H9 (cell line): ENCODE results near the gene BRINP2. TPM values are rescaled to one million over a fixed set of nuclear protein-coding genes. Genes with fewer than 3 reads are reported as not detected.

Experiments
- DNase-seq: peaks from one replicate; pipeline ENCODE4 v3.0.0-alpha.2; 2017
- H2AFZ ChIP-seq: one replicate; pipeline ENCODE4 v1.6.1; 2013; ENCODE audit warnings: mild to moderate bottlenecking, low read length, control low read depth, moderate library complexity
- H2AK5ac ChIP-seq: 2 replicates; pipeline ENCODE4 v1.6.1; 2013; ENCODE audit warnings: low read length, control low read depth, mixed read lengths; ENCODE audit not compliant: insufficient read length
- H2BK120ac ChIP-seq: one replicate; pipeline ENCODE4 v1.6.1; 2013; ENCODE audit warnings: low read depth, mild to moderate bottlenecking, low read length, control low read depth, inconsistent platforms; ENCODE audit not compliant: poor library complexity, severe bottlenecking
- H2BK12ac ChIP-seq: 2 replicates; pipeline ENCODE4 v1.6.1; 2013; ENCODE audit warnings: low read length, control low read depth, mixed read lengths, low read depth; ENCODE audit not compliant: insufficient read length
- H2BK15ac ChIP-seq: 2 replicates; pipeline ENCODE4 v1.6.1; 2013; ENCODE audit warnings: low read depth, low read length, control low read depth
- H2BK20ac ChIP-seq: one replicate; pipeline ENCODE4 v1.6.1; 2013; ENCODE audit warnings: low read depth, mild to moderate bottlenecking, low read length, control low read depth, inconsistent platforms; ENCODE audit not compliant: poor library complexity, severe bottlenecking
- H2BK5ac ChIP-seq: 2 replicates; pipeline ENCODE4 v1.6.1; 2013; ENCODE audit warnings: low read length, control low read depth, mixed read lengths; ENCODE audit not compliant: insufficient read length
- H3K14ac ChIP-seq: 2 replicates; pipeline ENCODE4 v1.6.1; 2013; ENCODE audit warnings: low read length, control low read depth; ENCODE audit not compliant: insufficient read depth
- H3K18ac ChIP-seq: 2 replicates; pipeline ENCODE4 v1.6.1; 2013; ENCODE audit warnings: low read depth, mild to moderate bottlenecking, mixed read lengths, low read length, control low read depth; ENCODE audit not compliant: insufficient read length
- H3K23ac ChIP-seq: 2 replicates; pipeline ENCODE4 v1.6.1; 2013; ENCODE audit warnings: low read length, control low read depth, mixed read lengths, low read depth; ENCODE audit not compliant: insufficient read length
- H3K23me2 ChIP-seq: 2 replicates; pipeline ENCODE4 v1.6.1; 2013; ENCODE audit warnings: low read depth, mild to moderate bottlenecking, mixed read lengths, low read length, control low read depth; ENCODE audit not compliant: insufficient read length, poor library complexity, severe bottlenecking
- H3K27ac ChIP-seq: 2 replicates; pipeline ENCODE4 v1.5.1; 2013; ENCODE audit warnings: low read length, control low read depth, mixed read lengths, low read depth; ENCODE audit not compliant: insufficient read length
- H3K27me3 ChIP-seq: 2 replicates; pipeline ENCODE4 v1.6.1; 2013; ENCODE audit warnings: low read length, control low read depth, inconsistent platforms; ENCODE audit not compliant: insufficient read depth
- H3K4ac ChIP-seq: 2 replicates; pipeline ENCODE4 v1.6.1; 2013; ENCODE audit warnings: low read depth, mild to moderate bottlenecking, control low read depth, inconsistent platforms, low read length, moderate library complexity
- H3K4me1 ChIP-seq: 2 replicates; pipeline ENCODE4 v1.6.1; 2013; ENCODE audit warnings: low read length, control low read depth, inconsistent platforms; ENCODE audit not compliant: insufficient read depth
- H3K4me2 ChIP-seq: 2 replicates; pipeline ENCODE4 v1.6.1; 2013; ENCODE audit warnings: low read length, control low read depth, mixed read lengths; ENCODE audit not compliant: insufficient read length, insufficient read depth
- H3K56ac ChIP-seq: 2 replicates; pipeline ENCODE4 v1.6.1; 2013; ENCODE audit warnings: low read depth, mild to moderate bottlenecking, mixed read lengths, low read length, control low read depth; ENCODE audit not compliant: insufficient read length
- H3K79me1 ChIP-seq: 2 replicates; pipeline ENCODE4 v1.6.1; 2013; ENCODE audit warnings: low read depth, mild to moderate bottlenecking, moderate library complexity, low read length, control low read depth, inconsistent platforms; ENCODE audit not compliant: insufficient read depth, poor library complexity, severe bottlenecking
- H3K79me2 ChIP-seq: 2 replicates; pipeline ENCODE4 v1.6.1; 2013; ENCODE audit warnings: low read length, control low read depth, inconsistent platforms; ENCODE audit not compliant: insufficient read depth
- H3K9ac ChIP-seq: 2 replicates; pipeline ENCODE4 v1.6.1; 2013; ENCODE audit warnings: low read length, control low read depth, mixed read lengths; ENCODE audit not compliant: insufficient read length; ENCODE audit errors: extremely low read depth
- H3K9me3 ChIP-seq: one replicate; pipeline ENCODE4 v1.6.1; 2013; ENCODE audit warnings: low read depth, low read length, inconsistent platforms; ENCODE audit not compliant: control insufficient read depth
- H3T11ph ChIP-seq: one replicate; pipeline ENCODE4 v1.6.1; 2013; ENCODE audit warnings: mild to moderate bottlenecking, low read length, control low read depth, inconsistent platforms
- H4K20me1 ChIP-seq: one replicate; pipeline ENCODE4 v1.6.1; 2013; ENCODE audit not compliant: control insufficient read depth, insufficient read length, insufficient read depth
- H4K5ac ChIP-seq: 2 replicates; pipeline ENCODE4 v1.6.1; 2013; ENCODE audit warnings: low read depth, mild to moderate bottlenecking, mixed read lengths, low read length, control low read depth; ENCODE audit not compliant: insufficient read length
- H4K8ac ChIP-seq: replicated peaks from 2 replicates; pipeline ENCODE4 v1.6.1; 2013; ENCODE audit warnings: low read length, control low read depth, mixed read lengths, low read depth; ENCODE audit not compliant: insufficient read length
- H4K91ac ChIP-seq: 2 replicates; pipeline ENCODE4 v1.6.1; 2013; ENCODE audit warnings: low read depth, mild to moderate bottlenecking, moderate library complexity, mixed read lengths, low read length, control low read depth; ENCODE audit not compliant: insufficient read length
- H3K27ac Mint-ChIP-seq, 3 experiments: 2 replicates in 2 of 3; 3 replicates in 1 of 3; pipeline ENCODE4 v1.8.0; 2020 to 2021; ENCODE audit warnings: mixed read lengths in 3 of 3, mild to moderate bottlenecking in 1 of 3, moderate library complexity in 1 of 3
- H3K27me3 Mint-ChIP-seq: 2 replicates; pipeline ENCODE4 v1.8.0; 2021; ENCODE audit warnings: low read depth, mild to moderate bottlenecking, moderate library complexity, mixed read lengths
- H3K36me3 Mint-ChIP-seq, 3 experiments: 2 replicates in 2 of 3; 3 replicates in 1 of 3; pipeline ENCODE4 v1.8.0; 2020 to 2021; ENCODE audit warnings: low read depth in 3 of 3, mixed read lengths in 3 of 3; ENCODE audit not compliant: insufficient read depth in 1 of 3
- H3K4me1 Mint-ChIP-seq, 2 experiments: 2 replicates each; pipeline ENCODE4 v1.8.0; 2020; ENCODE audit warnings: mixed read lengths in 2 of 2
- H3K4me3 Mint-ChIP-seq, 2 experiments: 2 replicates in 1 of 2; 3 replicates in 1 of 2; pipeline ENCODE4 v1.8.0; 2020 to 2021; ENCODE audit warnings: mild to moderate bottlenecking in 2 of 2, mixed read lengths in 2 of 2, moderate library complexity in 1 of 2
- H3K9me3 Mint-ChIP-seq, 2 experiments: 2 replicates in 1 of 2; 3 replicates in 1 of 2; pipeline ENCODE4 v1.8.0; 2020; ENCODE audit warnings: mild to moderate bottlenecking in 2 of 2, mixed read lengths in 2 of 2, moderate library complexity in 1 of 2
- CTCF ChIP-seq: fragments of 200-600 bp; sonication (generic); conservative IDR thresholded peaks from 3 replicates; pipeline ENCODE4 v1.8.0; 2021; ENCODE audit warnings: antibody characterized with exemption, mild to moderate bottlenecking
- WGBS: extraction: QIAGEN DNeasy Blood & Tissue Kit; methylation state at CpG from one replicate; pipeline ENCODE4 v1.1.7; 2013; ENCODE audit warnings: missing lambda C conversion rate, low lambda C conversion rate, mixed read lengths; ENCODE audit not compliant: insufficient read length; ENCODE audit errors: extremely low coverage; 5-methylcytosine and 5-hydroxymethylcytosine counted together
- total RNA-seq: library from RNA; stranded (reverse); gene quantifications from 2 replicates; pipeline ENCODE4 v1.2.1, GENCODE V29; 2021

BRINP2 gene
- total RNA-seq, 1 experiment from 2014 or later, result not detected

- Histone ChIP-seq H3K18ac (no peak overlapping the region), H3K4ac (no peak overlapping the region), H3K27ac (no peak overlapping the region), H2BK120ac (no peak overlapping the region), H3K23me2 (peaks cover 3% of the 10 kb centered on the region), H4K8ac (no peak overlapping the region), H3K23ac (no peak overlapping the region), H3K9me3 (no peaks in the 10 kb centered on the region), H2BK12ac (no peak overlapping the region), H2BK5ac (no peak overlapping the region), H2BK20ac (no peak overlapping the region), H3T11ph (no peak overlapping the region), H3K27me3 (no peaks in the 10 kb centered on the region), H2BK15ac (no peak overlapping the region), H3K9ac (no peak overlapping the region), H2AFZ (no peak overlapping the region), H3K4me1 (no peaks in the 10 kb centered on the region), H4K20me1 (no peaks in the 10 kb centered on the region), H2AK5ac (no peak overlapping the region), H4K91ac (no peak overlapping the region), H3K4me2 (no peak overlapping the region), H3K14ac (no peak overlapping the region), H4K5ac (no peak overlapping the region), H3K79me1 (no peaks in the 10 kb centered on the region), H3K56ac (no peak overlapping the region), H3K79me2 (no peaks in the 10 kb centered on the region)
- Mint-ChIP-seq H3K4me1 (peaks cover 4% of the 10 kb centered on the region in 2 experiments; a peak in 3 of 4 replicates), H3K27ac (no peak overlapping the region), H3K4me3 (no peak overlapping the region), H3K36me3 (no peaks in the 10 kb centered on the region), H3K9me3 (peaks cover 0 to 2% of the 10 kb centered on the region in 2 experiments; a peak in 1 of 5 replicates), H3K27me3 (peaks cover 50% of the 10 kb centered on the region)
- no CpG with 5 or more reads among the region's 2 CpGs for WGBS
- no peak for DNase-seq
- no peak for TF ChIP-seq CTCF
Observed at GRCh38 chr1:177186639-177187038, 15.9 kb downstream of the BRINP2 start.
